HG03378 (cell line): ENCODE results near the gene MRPS35.
"Not testable (repeated sequence)": the region's sequence is repeated elsewhere in the genome, so short reads cannot be mapped to it uniquely, and the experiment has no call there.

Source experiments
- ATAC-seq: cut with Tn5 transposase; IDR thresholded peaks from one replicate; pipeline ENCODE4 v1.9.1; 2021; ENCODE audit warnings: mild to moderate bottlenecking, moderate library complexity; ENCODE audit not compliant: unreplicated experiment

MRPS35 gene

GRCh38 chr12:27707216-27707615 lies 3.4 kb upstream of the MRPS35 start:
- no peak for ATAC-seq

DNA sequence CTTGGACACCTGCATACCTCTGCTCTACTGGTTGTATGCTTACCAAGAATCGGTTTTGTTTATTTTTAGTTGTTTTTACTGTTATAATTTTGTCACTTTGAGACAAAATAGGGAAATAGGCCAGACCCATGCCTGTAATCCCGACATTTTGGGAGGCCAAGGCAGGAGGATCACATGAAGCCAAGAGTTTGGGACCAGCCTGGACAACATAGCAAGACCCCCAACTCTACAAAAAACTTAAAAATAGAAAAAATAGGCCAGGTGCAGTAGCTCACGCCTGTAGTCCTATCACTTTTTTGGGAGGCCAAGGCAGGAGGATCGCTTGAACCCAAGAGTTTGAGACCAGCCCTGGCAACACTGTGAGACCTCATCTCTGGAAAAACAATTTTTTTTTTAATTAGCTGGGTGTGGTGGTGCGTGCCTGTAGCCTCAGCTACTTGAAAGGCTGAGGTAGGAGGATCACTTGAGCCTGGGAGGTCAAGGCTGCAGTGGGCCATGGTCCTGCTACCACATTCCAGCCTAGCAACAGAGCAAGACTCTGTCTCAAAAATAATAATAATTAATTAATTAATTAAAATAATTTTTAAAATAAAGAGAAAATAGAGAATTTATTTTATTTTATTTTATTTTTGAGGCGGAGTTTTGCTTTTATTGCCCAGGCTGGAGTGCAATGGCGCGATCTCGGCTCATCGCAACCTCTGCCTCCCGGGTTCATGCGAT lies 1.3 kb upstream of the MRPS35 start:
- ATAC-seq: no peak

DNA sequence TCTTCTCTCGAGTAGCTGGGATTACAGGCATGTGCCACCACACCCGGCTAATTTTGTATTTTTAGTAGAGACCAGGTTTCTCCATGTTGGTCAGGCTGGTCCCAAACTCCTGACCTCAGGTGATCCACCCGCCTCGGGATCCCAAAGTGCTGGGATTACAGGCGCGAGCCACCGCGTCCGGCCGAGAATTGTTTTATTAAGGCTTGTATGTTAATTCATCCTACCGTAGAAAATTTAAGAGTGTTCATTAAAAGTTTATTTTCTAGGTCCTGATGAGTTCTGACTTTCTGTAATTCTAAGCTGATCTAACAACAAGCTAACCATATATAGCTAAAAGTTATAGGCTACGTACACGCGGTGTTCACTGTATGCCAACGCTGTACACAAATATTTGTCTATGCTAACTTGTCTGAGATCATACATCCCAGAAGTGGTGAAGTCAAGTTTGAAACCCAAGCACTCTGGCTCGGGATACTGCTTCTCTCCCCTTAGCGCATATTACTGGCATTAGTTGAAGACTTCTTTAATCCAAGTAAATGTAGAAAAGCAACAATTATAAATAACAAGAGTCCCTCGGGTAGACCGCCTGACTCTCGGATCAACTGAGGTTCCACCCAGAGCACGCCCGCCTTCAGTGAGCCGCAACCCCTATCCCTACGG lies 570 bp upstream of the MRPS35 start:
- peak; percentile 47 for ATAC-seq

GRCh38 chr12:27711317-27711682 lies 668 bp downstream of the MRPS35 start:
- ATAC-seq: no peak

- ATAC-seq: no peak
Measured at GRCh38 chr12:27711967-27712366, 1.3 kb downstream of the MRPS35 start.

DNA sequence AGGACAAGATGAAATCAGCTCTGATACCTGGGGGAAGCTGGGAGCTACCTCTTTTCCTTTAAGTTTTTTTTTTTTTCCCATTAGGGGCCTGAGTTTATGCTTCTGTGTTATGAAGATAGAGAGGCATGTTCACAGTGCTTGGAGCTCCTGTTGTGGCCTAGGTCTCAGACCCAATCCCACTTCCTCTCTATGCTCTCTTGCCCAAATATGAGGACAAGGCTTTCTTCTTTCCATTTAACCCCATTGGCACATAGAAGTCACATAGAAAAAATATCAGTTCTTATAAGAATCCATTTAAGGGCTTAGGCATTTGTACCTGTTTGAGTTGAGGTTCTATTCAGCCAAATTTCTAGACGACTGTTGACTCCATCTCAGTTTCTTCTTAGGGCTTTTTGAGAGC lies 12.6 kb downstream of the MRPS35 start:
- ATAC-seq: no peak

DNA sequence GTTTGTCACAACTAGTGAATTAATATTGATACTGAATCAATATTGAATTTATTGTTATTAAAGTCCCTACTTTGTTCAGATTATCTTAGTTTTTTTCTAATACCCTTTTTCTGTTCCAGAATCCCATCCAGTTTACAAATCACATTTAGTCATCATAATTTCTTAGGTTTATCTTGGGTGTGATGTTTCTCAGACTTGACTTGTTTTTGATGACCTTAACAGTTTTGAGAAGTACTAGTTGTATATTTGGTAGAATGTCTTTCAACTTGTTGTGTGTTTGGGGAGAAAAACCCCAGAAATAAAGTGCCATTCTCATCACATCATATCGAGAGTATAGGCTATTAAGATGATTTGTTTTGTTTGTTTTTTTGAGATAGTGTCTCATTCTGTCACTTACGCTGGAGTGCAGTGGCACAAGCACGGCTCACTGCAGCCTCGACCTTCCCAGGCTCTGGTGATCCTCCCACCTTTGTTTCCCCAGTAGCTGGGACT lies 19.5 kb downstream of the MRPS35 start:
- no peak for ATAC-seq

- ATAC-seq: peak; percentile 47
Measured at GRCh38 chr12:27732281-27732680, 21.6 kb downstream of the MRPS35 start.

DNA sequence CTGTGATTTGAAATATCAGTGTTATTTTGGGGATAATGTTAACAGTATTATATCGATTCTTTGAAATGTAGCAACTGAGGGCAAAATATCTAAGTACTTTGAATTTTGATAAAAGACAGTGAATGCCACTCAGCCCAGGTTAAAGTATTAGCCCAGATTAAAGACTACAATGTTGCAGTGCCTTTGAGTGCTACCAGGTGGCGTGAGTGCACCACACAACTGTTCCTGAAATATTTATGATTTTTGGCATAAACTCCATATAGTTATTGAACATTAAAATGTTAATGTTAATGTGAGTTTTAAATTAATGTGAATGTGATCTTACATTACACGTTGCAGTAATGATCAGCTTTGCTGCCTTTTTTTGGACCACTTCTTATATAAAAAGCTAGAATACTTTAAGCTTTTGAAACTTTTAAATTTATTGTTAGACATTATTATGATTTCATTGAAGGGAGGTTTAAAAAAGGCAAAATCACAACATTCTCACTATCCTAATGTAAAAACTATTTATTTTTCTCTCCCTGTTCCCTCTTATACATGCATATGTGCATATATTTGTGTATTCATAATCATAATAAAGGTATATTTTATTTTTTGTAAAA lies 22.5 kb downstream of the MRPS35 start:
- peak; percentile 69 for ATAC-seq

DNA sequence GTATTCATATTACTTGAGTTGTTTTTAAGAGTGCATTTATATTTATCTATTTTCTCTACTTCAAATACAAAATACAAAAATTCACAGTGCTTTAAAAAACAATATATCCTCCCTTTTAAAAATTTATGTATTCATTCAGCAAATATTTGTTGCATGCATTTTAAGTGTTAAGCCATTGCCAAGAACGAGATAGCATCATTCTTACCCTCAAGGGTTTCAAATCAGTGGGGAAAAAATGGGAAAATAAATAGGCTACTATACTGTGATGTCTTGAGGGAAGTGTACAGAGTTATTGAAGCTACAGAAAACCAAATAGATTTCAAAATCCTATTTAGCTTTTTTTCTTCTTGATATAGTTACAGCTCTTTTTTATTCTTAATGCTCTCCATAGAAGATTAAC lies 23.2 kb downstream of the MRPS35 start:
- no peak for ATAC-seq

DNA sequence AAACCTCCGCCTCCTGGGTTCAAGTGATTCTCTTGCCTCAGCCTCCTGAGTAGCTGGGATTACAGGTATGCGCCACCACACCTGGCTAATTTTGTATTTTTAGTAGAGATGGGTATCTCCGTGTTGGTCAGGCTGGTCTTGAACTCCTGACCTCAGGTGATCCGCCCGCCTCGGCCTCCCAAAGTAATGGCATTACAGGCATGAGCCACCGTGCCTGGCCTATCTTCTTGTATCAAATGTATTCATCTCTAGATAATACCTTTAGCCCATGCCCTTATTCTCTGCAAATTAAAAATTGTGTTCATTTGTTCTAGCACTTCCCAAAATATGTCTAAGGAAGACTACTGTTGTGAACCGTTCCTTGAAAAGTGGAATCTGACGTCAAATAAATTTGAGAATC lies 23.7 kb downstream of the MRPS35 start:
- not testable (repeated sequence) for ATAC-seq

- ATAC-seq: no peak
Measured at GRCh38 chr12:27743601-27744000, 33.0 kb downstream of the MRPS35 start.

GRCh38 chr12:27745734-27746133 lies 35.1 kb downstream of the MRPS35 start:
- ATAC-seq: not testable (repeated sequence)

GRCh38 chr12:27747111-27747820 lies 36.6 kb downstream of the MRPS35 start:
- no peak for ATAC-seq

GRCh38 chr12:27751386-27752047 lies 40.9 kb downstream of the MRPS35 start:
- ATAC-seq: no peak

DNA sequence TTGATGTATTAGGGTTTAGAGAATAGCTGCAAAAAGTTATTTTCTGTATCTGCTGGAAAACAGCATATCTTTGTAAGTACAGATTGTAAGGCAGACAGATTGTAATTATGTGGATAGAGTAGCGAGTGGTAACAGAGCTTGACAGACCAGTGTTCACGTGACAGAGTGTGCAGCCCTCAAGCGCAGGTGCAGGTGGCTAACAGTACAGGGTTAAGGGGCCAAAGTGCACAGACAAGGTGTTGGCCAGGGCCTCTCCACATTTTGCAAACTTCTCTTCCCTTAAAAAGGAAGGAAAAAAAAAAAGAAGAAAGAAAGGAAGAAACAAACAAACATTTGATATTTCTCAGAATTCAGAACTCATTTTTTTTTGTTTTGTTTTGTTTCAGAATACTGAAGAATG lies 44.2 kb downstream of the MRPS35 start:
- ATAC-seq: no peak

DNA sequence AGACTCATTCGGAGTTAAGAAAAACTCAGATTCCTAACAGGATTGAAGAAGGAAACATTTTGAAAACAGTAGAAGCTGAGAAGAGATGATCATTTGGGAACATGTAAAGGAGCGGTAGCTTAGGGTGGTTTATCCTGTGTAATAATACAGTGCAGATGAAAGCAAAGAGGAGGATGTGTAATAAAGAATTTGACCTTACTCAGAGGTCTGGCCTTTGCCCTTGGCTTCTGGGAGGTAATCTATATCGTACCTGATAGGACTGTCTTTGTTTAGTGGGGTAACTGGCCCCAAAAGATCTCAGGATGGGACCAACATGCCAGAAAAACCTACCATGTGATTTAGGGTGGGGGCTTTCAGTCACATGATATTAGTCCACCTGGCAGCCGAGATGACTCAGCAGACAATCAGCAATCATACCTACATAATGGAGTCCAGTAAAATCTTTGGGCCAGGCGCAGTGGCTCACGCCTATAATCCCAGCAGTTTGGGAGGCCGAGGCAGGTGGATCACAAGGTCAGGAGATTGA lies 46.1 kb downstream of the MRPS35 start:
- ATAC-seq: no peak

- ATAC-seq: no peak
Measured at GRCh38 chr12:27762757-27763156, 52.1 kb downstream of the MRPS35 start.

- ATAC-seq: no peak
Measured at GRCh38 chr12:27766587-27766986, 56.0 kb downstream of the MRPS35 start.

DNA sequence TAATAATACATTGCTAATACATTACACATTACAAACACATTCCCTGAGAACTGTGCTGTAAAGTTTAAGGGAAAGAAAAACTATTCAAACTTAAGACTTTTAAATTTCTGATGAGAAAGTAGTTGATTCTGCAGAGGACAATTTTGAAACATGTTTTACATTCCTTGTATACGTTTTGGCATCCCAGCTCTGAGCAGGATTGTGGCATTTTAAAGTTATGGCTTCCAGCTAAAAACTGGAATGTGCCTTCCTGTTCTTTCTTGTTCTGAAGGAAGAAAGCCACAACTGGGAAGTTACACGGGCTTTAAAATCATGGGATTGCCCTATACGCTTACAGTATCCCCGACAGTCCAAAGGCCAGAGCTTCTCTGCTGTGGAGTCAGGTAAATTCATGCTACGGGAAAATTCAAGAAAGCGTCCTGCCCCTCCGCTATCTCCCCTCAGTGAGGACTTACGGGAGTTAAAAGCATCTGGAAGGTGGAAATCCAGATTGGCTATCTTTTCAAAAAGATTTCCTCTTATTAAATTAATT lies 58.6 kb downstream of the MRPS35 start:
- no peak for ATAC-seq
